VCaP (cell line): ENCODE measurements around the gene ERICH6B.

Experiments used
- H3K27ac ChIP-seq: fragments of 450-650 bp; 2 replicates; pipeline ENCODE4 v1.5.1; 2017
- CTCF ChIP-seq: fragments of 450-650 bp; conservative IDR thresholded peaks from 2 replicates; pipeline ENCODE4 v1.5.1; 2017; ENCODE audit warnings: mild to moderate bottlenecking, moderate library complexity

The ERICH6B gene

GRCh38 chr13:45554604-45555109 lies 60.9 kb downstream of the ERICH6B start:
- no peak for TF ChIP-seq CTCF
- H3K27ac ChIP-seq: no peak overlapping the region

GRCh38 chr13:45548281-45548680 lies 67.3 kb downstream of the ERICH6B start:
- TF ChIP-seq CTCF: no peak
- no peak overlapping the region for H3K27ac ChIP-seq

GRCh38 chr13:45546410-45546765 lies 69.2 kb downstream of the ERICH6B start:
- TF ChIP-seq CTCF: no peak
- no peak overlapping the region for H3K27ac ChIP-seq

GRCh38 chr13:45545686-45546409 lies 69.7 kb downstream of the ERICH6B start:
- no peak overlapping the region for H3K27ac ChIP-seq
- TF ChIP-seq CTCF: no peak

GRCh38 chr13:45544520-45544919 lies 71.0 kb downstream of the ERICH6B start:
- no peak for TF ChIP-seq CTCF
- no peak overlapping the region for H3K27ac ChIP-seq

GRCh38 chr13:45542878-45543277 lies 72.7 kb downstream of the ERICH6B start:
- no peak for TF ChIP-seq CTCF
- H3K27ac ChIP-seq: no peak overlapping the region

- no peak for TF ChIP-seq CTCF
- no peak overlapping the region for H3K27ac ChIP-seq
Measured at GRCh38 chr13:45542391-45542790, 73.1 kb downstream of the ERICH6B start.
